Mesothelial cell of epicardium (in vitro differentiated cells): ENCODE measurements around the gene LTBP1. TPM values are rescaled to one million over a fixed set of nuclear protein-coding genes. Genes with fewer than 3 reads are reported as not detected.
A peak's percentile ranks its signal among the peaks of the same experiment; 100 is the strongest.

ENCODE experiments used
- DNase-seq, 2 experiments: peaks; one replicate each; pipeline ENCODE4 v3.0.0; 2021; ENCODE audit warnings: low spot score in 2 of 2; ENCODE audit not compliant: unreplicated experiment in 2 of 2
- H3K27ac Mint-ChIP-seq: 2 replicates; pipeline ENCODE4 v1.8.0; 2021; ENCODE audit warnings: mixed read lengths
- H3K27me3 Mint-ChIP-seq: 2 replicates; pipeline ENCODE4 v1.8.0; 2021; ENCODE audit warnings: low read depth, mixed read lengths
- H3K36me3 Mint-ChIP-seq: 2 replicates; pipeline ENCODE4 v1.8.0; 2021; ENCODE audit warnings: mixed read lengths
- H3K4me1 Mint-ChIP-seq: 2 replicates; pipeline ENCODE4 v1.8.0; 2021; ENCODE audit warnings: mixed read lengths
- H3K4me3 Mint-ChIP-seq: 2 replicates; pipeline ENCODE4 v1.8.0; 2021; ENCODE audit warnings: mild to moderate bottlenecking, moderate library complexity, mixed read lengths
- H3K9me3 Mint-ChIP-seq: 2 replicates; pipeline ENCODE4 v1.8.0; 2021; ENCODE audit warnings: mixed read lengths
- CTCF ChIP-seq: fragments of 200-600 bp; sonication (generic); IDR thresholded peaks from one replicate; pipeline ENCODE4 v1.5.0; 2021; ENCODE audit warnings: antibody characterized with exemption; ENCODE audit not compliant: unreplicated experiment
- total RNA-seq: library from RNA; stranded (reverse); gene quantifications from 3 replicates; pipeline ENCODE4 v1.2.1, GENCODE V29; 2021

LTBP1 gene
- total RNA-seq, 1 donor from 2014 or later: 80.2 TPM

GRCh38 chr2:33250417-33251029 lies 303.8 kb downstream of the LTBP1 start:
- H3K4me1 Mint-ChIP-seq: peaks cover 6% of the 10 kb centered on the region
- no peak overlapping the region for H3K4me3 Mint-ChIP-seq
- no peak for DNase-seq
- H3K27ac Mint-ChIP-seq: no peak overlapping the region
- H3K27me3 Mint-ChIP-seq: no peaks in the 10 kb centered on the region
- TF ChIP-seq CTCF: no peak
- H3K9me3 Mint-ChIP-seq: no peaks in the 10 kb centered on the region
- H3K36me3 Mint-ChIP-seq: peaks cover 15% of the 10 kb centered on the region

- peaks cover 16% of the 10 kb centered on the region for H3K36me3 Mint-ChIP-seq
- no peaks in the 10 kb centered on the region for H3K4me1 Mint-ChIP-seq
- no peak for DNase-seq
- TF ChIP-seq CTCF: no peak
- no peaks in the 10 kb centered on the region for H3K27me3 Mint-ChIP-seq
- H3K4me3 Mint-ChIP-seq: no peak overlapping the region
- no peak overlapping the region for H3K27ac Mint-ChIP-seq
- H3K9me3 Mint-ChIP-seq: no peaks in the 10 kb centered on the region
Measured at GRCh38 chr2:33256162-33256755, 309.5 kb downstream of the LTBP1 start.

GRCh38 chr2:33258387-33258786 lies 311.6 kb downstream of the LTBP1 start:
- Mint-ChIP-seq H3K27ac (no peak overlapping the region), H3K4me1 (no peaks in the 10 kb centered on the region), H3K36me3 (peaks cover 16% of the 10 kb centered on the region), H3K27me3 (no peaks in the 10 kb centered on the region), H3K4me3 (no peak overlapping the region), H3K9me3 (no peaks in the 10 kb centered on the region)
- no peak for TF ChIP-seq CTCF
- DNase-seq: no peak

- Mint-ChIP-seq H3K9me3 (no peaks in the 10 kb centered on the region), H3K36me3 (peaks cover 25% of the 10 kb centered on the region), H3K27ac (no peak overlapping the region), H3K27me3 (no peaks in the 10 kb centered on the region), H3K4me3 (no peak overlapping the region), H3K4me1 (peaks cover 2% of the 10 kb centered on the region)
- no peak for DNase-seq
- no peak for TF ChIP-seq CTCF
Measured at GRCh38 chr2:33262097-33262496, 315.3 kb downstream of the LTBP1 start.

- DNase-seq: no peak
- TF ChIP-seq CTCF: no peak
- H3K27ac Mint-ChIP-seq: peak overlapping the region; percentile 13
- H3K4me3 Mint-ChIP-seq: no peak overlapping the region
- H3K36me3 Mint-ChIP-seq: peaks cover 24% of the 10 kb centered on the region
- H3K27me3 Mint-ChIP-seq: no peaks in the 10 kb centered on the region
- no peaks in the 10 kb centered on the region for H3K9me3 Mint-ChIP-seq
- peaks cover 2% of the 10 kb centered on the region for H3K4me1 Mint-ChIP-seq
Measured at GRCh38 chr2:33264766-33265165, 318.0 kb downstream of the LTBP1 start.
